Uterus (tissue), 2 donors: Measurements from ENCODE around the gene MOBP.

Experiments used
- CTCF ChIP-seq, 4 experiments: fragments of 200-600 bp in 2 of 4; fragments of 450-650 bp in 2 of 4; sonication (generic) in 2 of 4; IDR thresholded peaks; one replicate each; pipeline ENCODE4 v1.5.1; 2016 to 2019; ENCODE audit warnings: antibody characterized with exemption in 4 of 4, mild to moderate bottlenecking in 2 of 4, moderate library complexity in 1 of 4
- POLR2A ChIP-seq, 2 donors: fragments of 450-650 bp; IDR thresholded peaks; one replicate each; pipeline ENCODE4 v1.6.1; 2016; ENCODE audit warnings: antibody characterized with exemption in 2 of 2, mild to moderate bottlenecking in 1 of 2, moderate library complexity in 1 of 2

GRCh38 chr3:39506863-39507262, 39.4 kb downstream of the MOBP start:
- TF ChIP-seq CTCF (IDR thresholded peaks at IDR 0.05) (no peak), POLR2A (IDR thresholded peaks at IDR 0.05) (no peak)
